Testis (tissue), 2 donors: ENCODE data around the gene MYADML2.

ENCODE experiments used
- POLR2A ChIP-seq: fragments of 450-650 bp; IDR thresholded peaks from one replicate; pipeline ENCODE4 v1.6.1; 2017; ENCODE audit warnings: antibody characterized with exemption, mild to moderate bottlenecking, moderate library complexity
- TF ChIP-seq, protein P1 (sequence below), 3 experiments: fragments of 450-650 bp in 2 of 3; fragments of 200-600 bp in 1 of 3; sonication (generic) in 1 of 3; IDR thresholded peaks; one replicate each; pipeline ENCODE4 v1.5.1; 2016 to 2019; ENCODE audit warnings: antibody characterized with exemption in 3 of 3, mild to moderate bottlenecking in 2 of 3, moderate library complexity in 1 of 3

DNA sequence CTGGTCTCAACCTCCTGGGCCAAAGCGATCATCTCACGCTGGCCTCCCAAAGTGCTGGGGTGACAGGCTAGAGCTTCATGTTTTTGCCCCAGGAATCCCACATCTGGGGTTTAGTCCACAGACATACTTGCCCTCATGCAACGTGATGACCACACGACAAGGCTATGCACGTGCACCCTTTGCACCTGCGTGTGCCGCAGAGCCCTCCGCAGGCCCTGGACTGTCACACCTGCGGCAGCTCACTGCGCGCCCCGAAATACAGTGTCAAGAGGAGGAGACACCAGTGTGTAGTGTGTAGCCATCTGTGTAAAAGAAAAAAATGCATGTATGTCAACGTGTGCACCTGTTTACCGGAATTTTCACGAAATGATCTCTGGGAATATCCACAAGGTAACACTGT, 3.5 kb upstream of the MYADML2 start:
- TF ChIP-seq, protein P1, sequence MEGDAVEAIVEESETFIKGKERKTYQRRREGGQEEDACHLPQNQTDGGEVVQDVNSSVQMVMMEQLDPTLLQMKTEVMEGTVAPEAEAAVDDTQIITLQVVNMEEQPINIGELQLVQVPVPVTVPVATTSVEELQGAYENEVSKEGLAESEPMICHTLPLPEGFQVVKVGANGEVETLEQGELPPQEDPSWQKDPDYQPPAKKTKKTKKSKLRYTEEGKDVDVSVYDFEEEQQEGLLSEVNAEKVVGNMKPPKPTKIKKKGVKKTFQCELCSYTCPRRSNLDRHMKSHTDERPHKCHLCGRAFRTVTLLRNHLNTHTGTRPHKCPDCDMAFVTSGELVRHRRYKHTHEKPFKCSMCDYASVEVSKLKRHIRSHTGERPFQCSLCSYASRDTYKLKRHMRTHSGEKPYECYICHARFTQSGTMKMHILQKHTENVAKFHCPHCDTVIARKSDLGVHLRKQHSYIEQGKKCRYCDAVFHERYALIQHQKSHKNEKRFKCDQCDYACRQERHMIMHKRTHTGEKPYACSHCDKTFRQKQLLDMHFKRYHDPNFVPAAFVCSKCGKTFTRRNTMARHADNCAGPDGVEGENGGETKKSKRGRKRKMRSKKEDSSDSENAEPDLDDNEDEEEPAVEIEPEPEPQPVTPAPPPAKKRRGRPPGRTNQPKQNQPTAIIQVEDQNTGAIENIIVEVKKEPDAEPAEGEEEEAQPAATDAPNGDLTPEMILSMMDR (IDR thresholded peaks at IDR 0.05): no peak
- no peak for TF ChIP-seq POLR2A
